Stimulated activated naive CD8-positive, alpha-beta T cell treated with anti-CD3 and anti-CD28 coated beads, Interleukin-15, Interleukin-2, amounts not matched to agents 100 ng/mL and 50 ng/mL, for 24 hours (primary cell): ENCODE results near the gene USP6NL.

Experiments
- H3K27ac Mint-ChIP-seq: one replicate; pipeline ENCODE4 v1.8.0; 2021; ENCODE audit warnings: mild to moderate bottlenecking, mixed read lengths
- H3K27me3 Mint-ChIP-seq: one replicate; pipeline ENCODE4 v1.8.0; 2021; ENCODE audit warnings: mixed read lengths
- H3K36me3 Mint-ChIP-seq: one replicate; pipeline ENCODE4 v1.8.0; 2021; ENCODE audit warnings: low read depth, mixed read lengths
- H3K4me1 Mint-ChIP-seq: one replicate; pipeline ENCODE4 v1.8.0; 2021; ENCODE audit warnings: low read depth, mixed read lengths
- H3K4me3 Mint-ChIP-seq: one replicate; pipeline ENCODE4 v1.8.0; 2021; ENCODE audit warnings: mild to moderate bottlenecking, mixed read lengths
- H3K9me3 Mint-ChIP-seq: one replicate; pipeline ENCODE4 v1.8.0; 2021; ENCODE audit warnings: mixed read lengths

The USP6NL gene

DNA sequence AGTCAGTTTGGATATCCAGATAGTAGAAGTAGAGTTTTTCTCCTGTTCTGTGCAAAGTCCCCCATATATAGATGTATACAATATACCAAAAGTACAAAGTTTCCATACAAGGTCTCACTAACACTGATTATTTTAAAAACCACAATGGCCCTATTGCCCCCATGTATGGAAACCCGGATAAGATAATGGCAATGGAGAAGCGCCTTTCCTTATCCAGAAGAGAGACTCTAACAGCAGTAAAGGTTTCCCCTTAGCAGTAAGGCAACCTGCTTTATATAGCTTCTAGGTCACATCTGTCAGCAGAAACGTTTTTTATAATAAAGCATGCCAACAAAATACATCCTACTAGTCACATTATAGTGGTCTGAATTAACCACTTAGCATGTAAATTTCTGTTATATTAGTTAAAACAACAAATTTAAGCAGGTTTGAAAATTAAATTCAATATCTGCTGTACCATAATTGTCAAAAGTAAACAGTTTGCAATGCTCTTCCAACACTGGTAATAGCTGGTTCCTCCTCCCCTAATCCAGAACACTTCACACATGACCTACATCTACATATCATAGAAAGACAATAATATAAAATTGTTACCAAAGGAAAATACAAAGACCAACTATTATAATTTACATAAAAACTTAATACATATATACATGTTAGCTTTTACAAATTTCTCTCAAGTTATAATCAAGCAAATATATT is 22.4 kb downstream of the USP6NL start:
- H3K9me3 Mint-ChIP-seq, result no peaks in the 10 kb centered on the region
- H3K4me3 Mint-ChIP-seq, result no peak overlapping the region
- H3K27ac Mint-ChIP-seq, result no peak overlapping the region
- H3K4me1 Mint-ChIP-seq, result peaks cover 23% of the 10 kb centered on the region
- peaks cover 9% of the 10 kb centered on the region for H3K36me3 Mint-ChIP-seq
- H3K27me3 Mint-ChIP-seq, result no peaks in the 10 kb centered on the region

DNA sequence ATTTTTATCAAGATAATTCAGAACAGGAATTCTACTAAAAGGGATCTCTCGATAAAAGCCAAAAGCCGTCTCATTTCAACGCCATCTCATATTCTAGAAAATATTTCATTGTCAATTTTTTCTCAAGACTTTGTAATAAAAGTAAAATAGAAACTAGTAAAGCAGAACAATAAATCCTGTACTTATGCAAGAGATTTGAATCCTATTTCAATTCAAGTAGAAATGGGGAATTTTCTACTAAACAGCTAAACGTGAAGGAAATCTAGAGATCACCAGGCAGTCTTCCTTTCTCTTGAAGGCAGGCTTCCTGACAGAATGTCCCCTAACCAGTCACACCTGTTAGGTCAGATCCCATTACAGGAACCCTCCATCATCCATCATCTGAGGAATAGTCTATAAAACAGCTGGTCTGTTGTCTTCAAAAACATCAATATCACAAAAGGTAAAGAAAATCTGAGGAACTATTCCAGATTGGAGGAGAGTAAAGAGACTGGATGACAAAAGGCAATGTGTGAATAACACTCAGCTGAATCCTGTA is 23.7 kb downstream of the USP6NL start:
- peaks cover 21% of the 10 kb centered on the region for H3K4me1 Mint-ChIP-seq
- no peak overlapping the region for H3K27ac Mint-ChIP-seq
- no peak overlapping the region for H3K4me3 Mint-ChIP-seq
- no peaks in the 10 kb centered on the region for H3K27me3 Mint-ChIP-seq
- H3K36me3 Mint-ChIP-seq, result peaks cover 9% of the 10 kb centered on the region
- no peaks in the 10 kb centered on the region for H3K9me3 Mint-ChIP-seq

DNA sequence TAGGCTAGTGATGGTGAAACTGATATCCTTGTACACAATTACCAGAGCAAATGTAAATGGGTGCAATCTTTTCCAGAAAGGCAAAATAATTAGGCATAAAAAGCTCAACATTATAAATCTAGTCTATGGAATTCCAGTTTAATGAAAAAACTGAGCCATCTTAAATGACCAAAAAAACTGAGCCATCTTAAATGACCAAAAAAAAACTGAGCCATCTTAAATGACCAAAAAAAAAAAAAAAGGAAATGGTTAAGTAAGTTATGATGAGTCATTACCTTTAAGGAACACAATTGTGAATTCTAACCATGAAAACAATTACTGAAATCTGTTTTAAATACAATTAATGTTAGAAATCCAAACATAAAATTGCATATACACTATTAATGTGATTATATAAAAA is 25.3 kb downstream of the USP6NL start:
- Mint-ChIP-seq H3K9me3 (no peaks in the 10 kb centered on the region), H3K4me1 (peaks cover 27% of the 10 kb centered on the region), H3K27ac (no peak overlapping the region), H3K27me3 (no peaks in the 10 kb centered on the region), H3K36me3 (peaks cover 12% of the 10 kb centered on the region), H3K4me3 (no peak overlapping the region)

DNA sequence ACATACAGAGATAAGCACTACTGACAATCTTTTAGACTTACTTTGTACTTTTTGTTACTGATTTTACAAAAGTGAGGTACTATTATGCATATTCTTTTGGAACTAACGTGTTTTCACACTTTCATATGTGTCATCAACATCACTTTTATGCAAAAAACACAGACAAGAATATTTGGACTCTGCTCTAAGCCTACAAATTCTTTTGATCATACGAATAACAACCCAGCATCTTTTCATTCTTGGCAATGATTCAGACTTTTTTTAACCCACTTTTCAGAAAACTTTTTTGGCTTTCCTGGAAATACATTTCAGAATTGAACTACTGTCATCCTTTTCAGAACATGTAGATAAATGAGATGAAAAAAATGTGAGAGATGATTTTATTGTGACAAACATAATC is 30.2 kb downstream of the USP6NL start:
- Mint-ChIP-seq H3K4me3 (peak overlapping the region; percentile 11), H3K9me3 (no peaks in the 10 kb centered on the region), H3K36me3 (peaks cover 13% of the 10 kb centered on the region), H3K27ac (peak overlapping the region; percentile 15), H3K4me1 (peaks cover 42% of the 10 kb centered on the region), H3K27me3 (no peaks in the 10 kb centered on the region)

DNA sequence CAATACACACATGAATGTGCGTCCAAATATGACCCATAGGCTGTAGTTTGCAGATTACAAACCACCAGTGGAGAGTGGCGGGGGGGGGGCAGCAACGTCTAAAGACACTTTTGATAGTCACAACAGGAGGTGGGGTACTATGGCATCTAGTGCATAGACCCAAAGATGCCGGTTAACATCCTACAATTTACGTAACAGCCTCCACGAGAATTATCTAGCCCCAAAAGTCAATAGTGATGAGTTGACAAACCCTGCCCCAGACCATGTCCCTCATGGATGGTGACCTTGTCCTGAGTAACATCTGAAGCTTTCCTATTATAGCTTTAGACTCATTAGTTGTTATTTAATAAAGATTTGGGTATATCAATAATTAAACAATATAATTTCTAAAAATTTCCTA is 31.6 kb downstream of the USP6NL start:
- H3K4me3 Mint-ChIP-seq, result no peak overlapping the region
- peaks cover 40% of the 10 kb centered on the region for H3K4me1 Mint-ChIP-seq
- H3K36me3 Mint-ChIP-seq, result peaks cover 10% of the 10 kb centered on the region
- H3K27ac Mint-ChIP-seq, result no peak overlapping the region
- H3K27me3 Mint-ChIP-seq, result peaks cover 6% of the 10 kb centered on the region
- no peaks in the 10 kb centered on the region for H3K9me3 Mint-ChIP-seq

DNA sequence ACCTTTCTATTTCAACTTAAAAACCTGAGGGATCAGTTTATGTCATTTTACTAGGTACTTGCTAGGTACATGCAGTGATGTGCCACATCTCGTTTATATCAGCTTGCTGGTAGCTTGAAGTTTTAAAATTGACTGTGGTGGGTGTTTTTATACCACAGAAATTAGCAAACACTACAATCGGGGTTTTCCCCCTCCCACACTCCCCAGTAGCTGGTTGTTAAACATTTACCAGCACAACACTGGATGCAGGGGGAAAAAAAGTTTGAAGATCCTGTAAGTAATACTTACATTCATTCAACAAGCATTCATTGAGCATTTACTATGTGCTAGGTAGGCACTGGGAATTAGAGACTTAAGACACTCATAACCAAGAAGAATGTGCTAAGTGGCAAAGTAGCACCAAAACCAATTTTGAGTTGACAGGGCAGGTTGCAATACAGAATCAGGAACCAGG is 32.6 kb downstream of the USP6NL start:
- Mint-ChIP-seq H3K4me3 (no peak overlapping the region), H3K9me3 (no peaks in the 10 kb centered on the region), H3K27ac (no peak overlapping the region), H3K4me1 (peaks cover 47% of the 10 kb centered on the region), H3K27me3 (peaks cover 10% of the 10 kb centered on the region), H3K36me3 (peaks cover 3% of the 10 kb centered on the region)

DNA sequence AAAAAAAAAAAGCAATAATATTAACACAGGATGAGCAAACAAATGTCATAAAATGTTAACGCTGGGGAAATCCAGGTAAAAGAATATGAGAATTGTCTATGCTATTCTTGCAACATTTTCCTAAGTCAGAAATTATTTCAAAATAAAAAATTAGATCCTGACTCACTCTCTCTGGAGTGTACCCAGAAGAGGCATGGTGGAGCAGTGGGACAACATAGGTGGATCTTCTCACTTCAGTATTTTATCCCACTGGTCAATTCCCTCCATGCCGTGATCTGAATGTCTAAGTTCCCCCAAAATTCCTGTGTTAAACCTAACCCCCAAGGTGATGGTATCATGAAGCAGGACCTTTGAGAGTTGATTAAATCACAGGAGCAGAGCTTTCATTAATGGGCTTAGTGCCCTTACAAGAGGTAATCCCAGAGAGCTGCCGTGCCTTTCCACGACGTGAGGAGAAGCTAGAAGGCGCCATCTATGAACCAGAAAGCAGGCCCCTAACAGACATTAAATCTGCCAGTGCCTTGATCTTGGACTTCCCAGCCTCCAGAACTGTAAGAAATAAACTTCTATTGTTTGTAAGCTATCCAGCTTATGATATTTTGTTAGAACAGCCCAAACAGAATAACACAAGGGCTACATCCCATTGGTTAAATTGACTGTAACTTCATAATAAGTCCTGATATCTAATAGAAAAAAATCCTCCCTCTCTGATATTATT is 35.2 kb downstream of the USP6NL start:
- H3K27ac Mint-ChIP-seq, result no peak overlapping the region
- H3K36me3 Mint-ChIP-seq, result peaks cover 1% of the 10 kb centered on the region
- peaks cover 52% of the 10 kb centered on the region for H3K4me1 Mint-ChIP-seq
- H3K27me3 Mint-ChIP-seq, result peaks cover 10% of the 10 kb centered on the region
- no peaks in the 10 kb centered on the region for H3K9me3 Mint-ChIP-seq
- no peak overlapping the region for H3K4me3 Mint-ChIP-seq

DNA sequence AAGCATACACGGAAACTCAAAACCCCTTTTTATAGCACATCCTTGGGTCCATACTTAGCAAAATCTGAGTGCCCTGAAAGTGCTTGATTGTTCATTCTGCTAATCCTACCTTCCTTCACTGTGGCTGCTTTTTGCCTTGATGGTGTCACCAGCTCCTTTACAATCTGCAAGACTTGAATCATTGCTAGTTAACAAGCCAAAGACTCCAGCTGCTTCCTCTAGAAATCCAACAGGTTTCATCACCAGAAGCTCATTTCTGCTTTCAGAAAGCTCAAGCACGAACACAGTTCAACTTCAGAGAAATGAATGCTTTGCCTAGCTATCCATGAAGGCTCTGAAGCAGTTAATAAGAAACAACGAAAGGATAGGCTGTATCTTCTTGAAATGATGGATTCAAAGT is 38.0 kb downstream of the USP6NL start:
- Mint-ChIP-seq H3K4me3 (no peak overlapping the region), H3K36me3 (no peaks in the 10 kb centered on the region), H3K4me1 (peaks cover 32% of the 10 kb centered on the region), H3K27ac (no peak overlapping the region), H3K9me3 (no peaks in the 10 kb centered on the region), H3K27me3 (peaks cover 10% of the 10 kb centered on the region)

DNA sequence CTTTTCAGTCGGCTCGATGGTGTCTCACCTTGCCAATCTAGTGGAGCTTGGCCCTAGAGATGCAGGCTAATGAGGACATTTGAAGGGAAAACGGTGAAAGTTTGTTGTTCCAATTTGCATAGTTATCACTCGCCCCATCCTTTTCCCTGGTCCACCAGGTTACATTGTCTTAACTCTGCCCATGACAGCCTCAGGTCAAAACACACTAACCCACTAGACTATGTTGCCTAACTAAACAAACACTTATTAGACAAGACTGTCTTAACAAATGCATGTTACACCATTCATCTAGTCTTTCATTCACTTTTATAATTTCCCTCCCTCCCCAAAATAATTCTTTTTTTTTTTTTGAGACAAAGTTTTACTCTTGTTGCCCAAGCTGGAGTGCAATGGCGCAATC is 40.7 kb downstream of the USP6NL start:
- Mint-ChIP-seq H3K27ac (no peak overlapping the region), H3K27me3 (peaks cover 10% of the 10 kb centered on the region), H3K4me1 (peaks cover 27% of the 10 kb centered on the region), H3K9me3 (no peaks in the 10 kb centered on the region), H3K36me3 (no peaks in the 10 kb centered on the region), H3K4me3 (no peak overlapping the region)

DNA sequence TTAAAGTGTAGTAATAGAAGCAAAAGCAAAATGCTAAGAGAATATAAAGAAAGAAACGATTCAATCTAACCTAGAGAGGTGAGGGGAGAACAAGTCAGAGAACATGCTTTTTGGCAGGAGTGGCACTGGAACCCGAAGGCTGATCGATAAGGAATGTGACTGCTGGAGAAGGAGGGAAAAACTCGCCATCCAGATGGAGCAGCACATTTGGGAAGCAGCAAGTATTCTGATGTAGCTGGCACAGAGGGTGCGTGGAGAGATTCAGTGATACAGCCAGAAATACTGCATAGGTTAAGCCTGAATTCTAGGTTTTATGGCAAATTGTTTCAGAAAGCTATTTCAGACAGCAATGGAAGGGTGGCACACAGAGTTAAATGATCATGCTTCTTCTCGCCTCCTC is 42.0 kb downstream of the USP6NL start:
- no peak overlapping the region for H3K27ac Mint-ChIP-seq
- H3K27me3 Mint-ChIP-seq, result peaks cover 4% of the 10 kb centered on the region
- H3K4me1 Mint-ChIP-seq, result peaks cover 16% of the 10 kb centered on the region

DNA sequence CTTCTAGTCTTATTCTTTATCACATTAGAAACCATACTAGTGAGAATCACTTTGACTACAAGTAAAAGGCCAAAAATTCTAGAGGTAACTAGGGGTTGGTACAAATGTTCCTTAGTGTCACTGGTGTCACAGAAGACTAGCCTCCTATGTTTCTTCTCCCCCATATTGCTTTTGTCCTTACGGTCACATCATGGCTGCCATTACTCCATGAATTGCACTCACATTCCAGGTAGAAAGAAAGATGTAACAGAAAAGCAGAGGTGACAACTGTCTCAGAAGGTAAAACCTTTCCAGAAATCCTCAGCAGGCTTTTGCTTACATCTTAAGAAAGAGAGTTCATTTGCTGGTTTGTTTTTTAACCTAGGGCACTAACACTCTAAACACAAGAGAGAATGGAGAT is 42.9 kb downstream of the USP6NL start:
- Mint-ChIP-seq H3K27me3 (no peaks in the 10 kb centered on the region), H3K36me3 (peaks cover 4% of the 10 kb centered on the region), H3K9me3 (no peaks in the 10 kb centered on the region), H3K27ac (no peak overlapping the region), H3K4me3 (no peak overlapping the region), H3K4me1 (peaks cover 9% of the 10 kb centered on the region)

More for the DNA sequence above, 42.0 kb downstream of the USP6NL start:
- Mint-ChIP-seq H3K9me3 (no peaks in the 10 kb centered on the region), H3K4me3 (no peak overlapping the region), H3K36me3 (peaks cover 4% of the 10 kb centered on the region)

DNA sequence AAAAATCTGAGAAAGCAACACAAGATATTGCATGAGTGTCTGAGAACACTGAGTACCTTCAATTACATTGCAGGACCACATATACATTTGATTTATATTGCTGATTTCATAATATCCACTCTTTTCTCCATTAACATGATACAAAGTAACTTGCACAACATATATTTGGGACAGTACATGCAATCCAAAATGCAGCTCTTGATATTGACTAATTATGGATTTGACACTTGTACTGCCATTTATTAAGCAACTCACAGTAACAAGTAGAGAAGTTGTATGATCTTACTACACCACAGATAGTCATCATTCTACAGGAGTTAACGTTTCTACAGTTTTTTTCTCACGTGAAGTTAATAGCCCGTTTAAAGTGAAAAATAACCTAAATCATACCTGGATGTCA is 46.7 kb downstream of the USP6NL start:
- Mint-ChIP-seq H3K4me3 (no peak overlapping the region), H3K27ac (no peak overlapping the region), H3K4me1 (peaks cover 10% of the 10 kb centered on the region)

DNA sequence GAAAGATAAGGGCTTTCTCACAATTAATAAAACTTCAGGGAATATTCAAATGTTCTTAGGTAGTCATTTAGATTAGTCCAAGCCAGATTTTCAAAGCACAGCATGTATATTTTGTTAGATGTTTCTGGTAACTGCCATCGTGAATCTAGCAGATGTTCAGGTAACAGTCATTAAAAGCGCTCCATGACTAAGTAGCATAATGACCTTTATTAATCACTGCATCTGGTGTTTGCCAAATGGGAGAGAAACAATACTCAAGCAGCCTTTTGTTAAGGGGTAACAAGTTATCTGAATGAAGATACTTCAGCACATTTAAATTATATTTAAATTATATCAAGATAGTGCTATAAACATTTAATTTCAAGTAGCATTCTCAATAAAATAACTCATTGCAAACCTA is 47.5 kb downstream of the USP6NL start:
- H3K4me1 Mint-ChIP-seq, result peaks cover 14% of the 10 kb centered on the region
- no peak overlapping the region for H3K27ac Mint-ChIP-seq
- peaks cover 4% of the 10 kb centered on the region for H3K36me3 Mint-ChIP-seq
- no peaks in the 10 kb centered on the region for H3K9me3 Mint-ChIP-seq
- H3K27me3 Mint-ChIP-seq, result no peaks in the 10 kb centered on the region
- H3K4me3 Mint-ChIP-seq, result no peak overlapping the region

More for the DNA sequence above, 46.7 kb downstream of the USP6NL start:
- H3K9me3 Mint-ChIP-seq, result no peaks in the 10 kb centered on the region
- no peaks in the 10 kb centered on the region for H3K27me3 Mint-ChIP-seq
- peaks cover 4% of the 10 kb centered on the region for H3K36me3 Mint-ChIP-seq

DNA sequence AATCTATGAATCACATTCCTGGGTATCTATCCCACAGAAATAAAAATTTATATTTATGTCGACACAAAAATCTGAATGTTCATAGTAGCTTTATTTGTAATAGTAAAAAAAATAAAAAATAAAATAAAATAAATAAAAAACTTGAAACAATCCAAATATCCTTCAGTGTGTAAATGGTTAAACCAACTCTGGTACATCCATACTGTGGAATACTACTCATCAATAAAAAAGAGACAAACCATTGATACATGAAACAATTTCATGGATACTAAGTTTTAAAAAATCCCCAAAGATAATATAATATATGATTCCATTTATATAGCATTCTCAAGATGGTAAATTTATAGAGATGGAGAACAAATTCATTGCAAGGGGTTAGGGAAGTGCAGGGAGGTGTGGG is 48.6 kb downstream of the USP6NL start:
- H3K4me1 Mint-ChIP-seq, result peaks cover 22% of the 10 kb centered on the region
- no peaks in the 10 kb centered on the region for H3K9me3 Mint-ChIP-seq
- H3K36me3 Mint-ChIP-seq, result peaks cover 7% of the 10 kb centered on the region
- H3K4me3 Mint-ChIP-seq, result no peak overlapping the region
- no peak overlapping the region for H3K27ac Mint-ChIP-seq
- peaks cover 3% of the 10 kb centered on the region for H3K27me3 Mint-ChIP-seq

DNA sequence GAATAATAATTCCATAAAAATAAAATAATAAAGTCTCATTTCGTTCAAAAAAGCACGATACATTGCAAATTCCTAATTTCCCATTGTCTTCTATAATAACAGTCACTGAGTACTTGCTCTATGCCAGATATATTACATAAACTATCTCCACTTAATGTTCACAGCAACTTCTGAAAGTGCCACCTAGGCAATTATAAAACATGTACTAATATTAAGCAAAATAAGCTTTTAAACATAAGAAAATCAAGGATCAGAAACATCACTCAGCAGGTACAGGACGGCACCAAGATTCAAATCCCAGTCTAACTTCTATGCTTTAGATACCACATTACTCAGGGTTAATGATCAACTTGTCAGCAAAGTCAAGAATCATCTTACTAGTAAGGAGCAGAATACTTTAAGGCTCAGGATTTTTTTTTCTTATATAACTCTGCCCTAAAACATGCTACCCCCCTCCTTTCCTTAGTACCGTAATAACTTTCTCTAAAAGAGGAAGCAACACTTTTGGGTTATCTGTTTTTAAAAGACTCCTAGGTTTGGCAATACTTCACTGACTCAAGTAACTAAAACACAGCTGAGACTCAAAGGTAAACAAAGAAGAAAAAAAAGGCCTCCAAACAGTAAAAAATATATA is 51.3 kb downstream of the USP6NL start:
- Mint-ChIP-seq H3K4me3 (no peak overlapping the region), H3K36me3 (peaks cover 7% of the 10 kb centered on the region), H3K9me3 (peaks cover 8% of the 10 kb centered on the region), H3K27ac (no peak overlapping the region), H3K27me3 (peaks cover 3% of the 10 kb centered on the region), H3K4me1 (peaks cover 38% of the 10 kb centered on the region)
